NCI-H2227 (cell line): ENCODE data around the gene DPYSL5.

Experiments
- DNase-seq: peaks from one replicate; lab custom pipeline; 2025; ENCODE audit not compliant: unreplicated experiment; lab: John Stamatoyannopoulos, UW

Gene DPYSL5

GRCh38 chr2:26952374-26952773 lies 104.4 kb downstream of the DPYSL5 start:
- DNase-seq, result peak; percentile 33

DNA sequence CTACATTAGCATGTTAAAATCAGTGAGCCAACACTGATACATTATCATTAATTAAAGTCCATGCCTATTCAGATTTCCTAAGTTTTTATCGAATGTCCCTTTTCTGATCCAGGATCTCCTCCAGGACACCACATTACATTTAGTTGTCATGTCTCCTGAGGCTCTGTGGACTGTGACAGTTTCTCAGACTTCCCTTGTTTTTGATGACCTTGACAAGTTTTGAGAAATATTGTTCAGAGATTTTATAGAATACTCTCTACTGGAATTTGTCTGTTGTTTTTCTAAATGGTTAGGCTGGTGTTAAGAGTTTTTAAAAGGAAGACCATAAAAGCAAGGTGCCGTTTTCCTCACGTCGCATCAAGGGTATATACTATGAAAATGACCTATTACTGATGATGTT lies 106.2 kb downstream of the DPYSL5 start:
- no peak for DNase-seq

- no peak for DNase-seq
Measured at GRCh38 chr2:26957041-26957440, 109.1 kb downstream of the DPYSL5 start.

GRCh38 chr2:26957534-26957933 lies 109.6 kb downstream of the DPYSL5 start:
- DNase-seq, result peak; percentile 41

- DNase-seq, result no peak
Measured at GRCh38 chr2:26959331-26959730, 111.4 kb downstream of the DPYSL5 start.

DNA sequence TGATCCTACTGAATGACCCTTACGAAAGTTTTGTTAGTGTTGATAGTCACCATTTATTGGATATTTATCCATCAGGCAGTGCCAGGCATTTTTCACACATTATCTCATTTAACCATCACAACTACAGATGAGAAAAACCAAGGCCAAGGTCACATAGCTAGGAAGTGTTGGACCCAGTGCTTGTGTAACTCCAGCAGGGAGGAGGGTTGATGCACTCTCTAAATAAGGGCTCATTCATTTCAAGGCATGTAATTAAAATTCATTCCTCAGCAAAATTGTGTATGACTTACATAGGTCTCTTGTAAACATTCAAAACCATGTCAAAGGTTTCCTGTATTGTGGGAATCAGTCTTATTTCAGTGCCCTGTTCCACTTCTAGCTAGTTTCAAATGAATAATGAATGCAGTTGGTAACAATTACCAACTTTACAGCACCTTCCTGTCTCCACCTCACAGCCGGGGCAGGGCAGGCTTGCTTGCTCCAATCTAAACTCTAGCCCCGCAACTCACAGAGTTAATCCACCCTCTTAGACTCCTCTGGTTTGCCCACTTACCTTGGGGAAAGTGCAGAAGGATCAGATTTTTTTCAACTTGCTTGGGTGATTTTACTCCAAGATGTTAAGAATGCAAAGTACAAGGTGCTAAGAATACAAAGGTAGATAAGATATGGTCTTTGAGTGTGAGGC lies 116.7 kb downstream of the DPYSL5 start:
- no peak for DNase-seq

- DNase-seq, result no peak
Measured at GRCh38 chr2:26968001-26968400, 120.1 kb downstream of the DPYSL5 start.

DNA sequence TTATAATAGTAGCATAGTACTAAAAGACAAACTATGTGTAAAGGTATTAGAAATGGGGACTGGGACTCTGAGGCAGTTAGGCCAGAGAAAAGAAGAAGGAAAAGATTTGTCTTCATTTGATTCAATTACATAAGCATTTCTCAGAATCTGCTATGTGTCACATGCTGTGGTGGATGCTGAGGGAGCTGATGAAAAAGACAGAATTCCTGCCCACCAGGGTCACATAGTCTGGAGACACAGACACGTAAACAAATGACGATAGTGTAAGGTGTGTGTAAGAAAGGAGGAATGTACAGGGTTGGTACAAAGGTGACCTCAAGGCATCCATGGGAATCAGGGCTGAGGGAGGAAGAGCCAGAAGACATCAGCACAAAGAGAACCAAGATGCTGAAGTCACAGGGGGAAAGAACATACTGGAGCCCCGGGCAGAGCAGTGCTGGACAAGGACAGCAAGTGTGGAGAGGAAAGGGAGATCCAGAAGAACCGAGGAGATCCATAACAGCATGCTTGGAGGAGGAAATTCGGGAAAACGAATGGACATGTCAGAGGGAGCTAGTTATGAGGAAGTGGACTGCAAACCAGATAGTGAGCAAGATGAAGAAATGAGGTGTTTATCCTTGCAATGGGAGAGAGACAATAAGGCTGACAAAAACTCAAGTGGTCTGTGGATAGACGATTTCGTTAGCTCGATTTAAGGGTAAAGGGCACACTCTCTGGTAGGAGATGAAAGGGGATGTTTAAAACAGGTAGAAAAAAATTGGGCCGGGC lies 121.3 kb downstream of the DPYSL5 start:
- DNase-seq, result no peak

GRCh38 chr2:26970244-26970927 lies 122.5 kb downstream of the DPYSL5 start, which contains the start of gene MAPRE3:
MAPRE3 (plus strand) TSS chr2:26970637; CDS start chr2:27022219, 51,582 bp downstream.
- peak; percentile 99 for DNase-seq

- peak; percentile 52 for DNase-seq
Measured at GRCh38 chr2:26970928-26971627, 123.1 kb downstream of the DPYSL5 start.

DNA sequence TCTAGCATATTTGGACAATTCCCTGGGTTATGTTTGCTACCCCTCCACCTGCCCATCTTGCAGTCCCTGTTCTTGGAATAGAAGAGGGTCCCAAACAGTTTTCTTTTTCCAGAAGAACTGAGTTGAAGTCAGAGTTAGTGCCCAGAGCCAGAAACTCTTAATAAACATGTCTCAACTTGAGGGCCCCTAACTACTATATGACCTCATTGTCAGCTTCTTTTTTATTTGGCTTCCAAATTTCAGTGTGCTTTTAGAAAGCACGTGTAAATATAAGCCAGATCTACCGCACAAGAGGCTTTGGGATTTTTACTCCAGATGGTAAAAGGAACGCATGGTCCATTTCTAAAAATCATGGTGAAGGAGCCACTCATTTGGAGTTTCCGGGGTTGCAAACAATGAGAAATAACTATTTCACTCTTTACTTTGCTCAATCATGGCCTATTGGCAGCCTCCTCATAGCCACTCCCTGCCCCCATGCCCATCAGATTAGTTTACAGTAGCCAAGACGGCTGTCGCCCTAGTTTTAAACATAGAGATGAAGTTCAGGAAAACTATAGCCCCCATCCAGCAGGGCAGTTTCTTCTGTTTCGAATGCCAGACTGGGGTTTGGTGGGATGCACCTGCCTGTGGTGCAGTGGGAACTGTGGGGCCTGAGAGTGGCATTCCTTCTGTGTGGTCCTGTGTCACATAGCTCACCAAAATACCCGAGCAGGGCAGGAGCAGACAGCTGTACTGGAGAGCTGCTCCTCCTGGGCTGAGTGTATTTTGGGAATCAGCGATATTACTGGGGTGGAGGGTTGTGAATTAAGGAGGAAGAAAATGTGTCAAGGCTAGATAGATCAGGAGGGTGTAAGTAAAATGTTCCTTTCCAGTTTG lies 124.2 kb downstream of the DPYSL5 start:
- DNase-seq, result no peak

GRCh38 chr2:26974352-26974751 lies 126.4 kb downstream of the DPYSL5 start:
- no peak for DNase-seq

- no peak for DNase-seq
Measured at GRCh38 chr2:26975102-26975501, 127.2 kb downstream of the DPYSL5 start.

- DNase-seq, result no peak
Measured at GRCh38 chr2:26975656-26976055, 127.7 kb downstream of the DPYSL5 start.

DNA sequence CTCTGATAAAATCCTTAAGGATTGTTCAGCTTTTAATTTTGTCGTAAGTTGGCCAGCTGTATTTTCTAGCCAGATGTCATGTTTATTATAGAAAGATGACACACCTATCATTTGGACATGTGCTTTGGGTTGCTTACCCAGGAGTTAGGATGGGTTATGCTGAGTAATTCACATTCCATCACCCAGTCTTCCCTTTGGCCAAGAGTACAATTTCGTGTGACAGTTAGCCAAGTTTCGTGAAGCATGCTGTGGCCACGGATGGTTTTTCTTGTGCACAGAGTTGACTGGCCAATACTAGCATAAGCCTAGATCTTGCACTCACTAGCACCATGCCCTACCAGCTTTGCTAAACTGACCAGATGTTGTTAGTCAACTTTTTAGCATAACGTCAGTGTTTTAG lies 128.3 kb downstream of the DPYSL5 start:
- DNase-seq, result no peak

DNA sequence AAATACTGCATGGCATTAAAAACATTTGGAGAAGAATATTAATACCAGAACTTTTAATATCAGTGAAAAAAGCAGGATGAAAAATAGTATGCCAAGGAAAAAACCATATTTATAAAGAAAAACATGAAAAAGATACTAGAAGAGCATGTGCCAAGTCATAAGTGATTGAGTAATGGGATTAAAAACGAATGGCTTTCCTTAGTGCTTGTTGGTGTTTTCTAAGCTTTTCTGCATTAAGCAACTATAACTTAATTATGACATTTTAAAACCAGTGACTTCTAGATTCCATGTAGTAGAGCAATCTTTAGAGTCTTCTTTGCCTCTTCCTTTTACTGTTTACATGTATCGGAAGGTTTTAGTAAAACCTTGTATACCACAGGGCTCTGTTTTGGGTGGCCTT lies 129.1 kb downstream of the DPYSL5 start:
- DNase-seq, result no peak

DNA sequence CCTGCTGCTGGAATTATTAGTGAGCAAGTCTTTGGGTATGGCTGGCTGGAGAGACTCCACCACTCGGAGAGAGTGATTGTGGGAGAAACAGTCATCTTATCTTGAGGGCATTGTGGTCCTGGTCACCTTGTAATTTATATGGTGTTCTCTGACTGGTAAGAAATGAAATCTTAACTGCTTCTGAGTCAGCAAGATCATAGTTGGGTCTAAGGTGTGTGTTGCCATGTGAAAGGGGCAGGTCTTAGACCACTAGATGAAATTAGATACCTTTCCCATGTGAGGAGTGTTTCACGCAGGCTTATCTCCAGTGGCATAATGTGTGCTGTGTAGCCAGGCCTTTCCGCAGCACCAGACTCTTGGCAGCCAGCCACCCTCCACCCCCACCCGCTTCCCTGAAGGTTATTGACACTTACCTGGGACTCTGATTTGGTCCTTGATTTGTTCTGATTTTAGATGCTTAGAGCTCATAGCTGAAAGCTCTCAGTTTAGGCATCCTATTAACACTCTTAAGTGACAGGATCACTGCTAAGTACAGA lies 130.2 kb downstream of the DPYSL5 start:
- DNase-seq, result no peak

- no peak for DNase-seq
Measured at GRCh38 chr2:26979741-26980140, 131.8 kb downstream of the DPYSL5 start.

DNA sequence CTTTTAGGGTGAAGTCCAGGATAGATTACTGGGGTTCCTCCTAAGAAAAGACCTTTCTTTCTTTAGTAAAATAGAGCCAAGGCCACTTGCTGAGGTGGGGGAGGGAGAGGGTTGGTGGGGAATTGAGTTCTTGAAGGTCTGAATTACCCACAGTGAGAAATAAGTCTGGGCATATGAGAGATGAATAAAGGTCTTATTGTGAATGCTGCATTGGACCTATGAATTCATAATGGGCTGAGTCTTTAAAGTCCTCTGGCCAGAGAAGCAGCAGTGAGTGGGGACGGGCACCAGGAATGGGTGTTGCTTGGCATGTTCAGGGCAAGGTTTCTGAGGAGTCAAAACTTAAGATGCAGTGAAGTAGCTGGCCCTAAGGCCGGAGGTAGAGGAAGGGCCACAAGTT lies 133.0 kb downstream of the DPYSL5 start:
- no peak for DNase-seq

DNA sequence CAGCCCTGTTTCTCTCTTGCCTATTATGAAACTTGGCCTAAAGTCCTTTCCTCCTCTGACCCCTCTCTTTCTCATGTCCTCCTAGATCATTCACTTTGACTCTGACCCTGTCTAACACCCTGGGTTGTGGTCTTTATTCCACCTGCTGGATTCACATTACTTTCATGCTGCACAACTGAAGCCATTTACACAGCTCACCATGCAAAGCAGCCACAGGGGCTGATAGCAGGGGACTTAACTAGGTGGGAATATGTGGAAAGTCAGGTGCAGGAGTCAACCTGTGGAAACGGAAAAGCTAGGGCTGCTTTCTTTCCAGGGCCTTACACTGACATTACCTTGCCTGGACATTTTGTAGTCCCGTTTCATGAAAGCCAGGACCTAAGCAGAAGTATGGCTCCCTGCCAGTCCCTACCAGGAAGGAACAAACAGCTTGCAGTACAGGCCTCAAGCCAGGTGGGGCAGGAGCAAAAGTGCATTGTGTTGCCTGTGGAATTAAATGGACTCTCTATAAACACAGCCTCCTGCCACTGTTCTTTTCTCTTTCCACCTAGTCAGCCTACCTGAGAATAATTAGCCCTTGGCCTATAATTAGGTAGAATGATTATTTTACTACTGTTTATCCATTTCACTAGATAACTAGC lies 134.3 kb downstream of the DPYSL5 start:
- peak; percentile 33 for DNase-seq
